Measurements from ENCODE around the gene CDH16. TPM values are rescaled to one million over a fixed set of nuclear protein-coding genes. Genes with fewer than 3 reads are reported as not detected.
"Not testable (repeated sequence)": the region's sequence is repeated elsewhere in the genome, so short reads cannot be mapped to it uniquely, and the experiment has no call there.

CDH16 gene
- polyA plus RNA-seq, 3 donors: 228 to 269 (median 251) TPM

DNA sequence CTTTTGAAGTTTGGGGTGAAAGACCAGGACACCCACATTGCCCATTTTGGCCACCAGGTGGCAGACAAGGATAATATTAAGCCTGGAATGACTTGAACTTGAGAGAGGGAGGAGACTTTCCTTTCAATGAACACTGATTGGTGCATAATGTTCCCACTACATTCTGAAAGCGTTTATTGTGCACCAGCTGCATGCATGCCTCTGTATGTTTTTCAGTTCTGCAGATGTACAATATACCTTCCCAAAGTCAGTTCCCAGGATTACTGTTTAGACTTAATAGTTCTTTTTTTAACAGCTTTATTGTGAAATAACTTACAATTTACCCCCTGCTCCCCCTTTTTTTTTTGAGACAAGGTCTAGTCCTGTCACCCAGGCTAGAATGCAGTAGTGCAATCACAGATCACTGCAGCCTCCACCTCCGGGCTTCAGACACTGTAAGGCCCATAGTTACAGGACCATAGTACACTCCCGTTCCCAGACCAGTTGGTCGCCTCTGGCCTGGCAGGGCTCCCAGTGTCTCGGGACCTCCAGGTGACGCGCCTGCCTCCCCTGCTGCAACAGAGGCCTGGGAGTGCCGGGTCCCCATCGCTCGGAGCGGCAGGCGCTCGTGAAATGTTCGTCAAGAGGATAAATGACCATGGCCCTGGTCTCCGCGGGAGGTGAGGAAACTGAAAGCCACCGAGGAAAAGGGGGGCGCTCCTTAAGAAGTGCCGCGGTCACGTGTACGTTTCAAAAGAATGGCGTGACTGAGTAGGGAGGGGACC is 28.8 kb upstream of the CDH16 start:
- DNase-seq (ENCODE audit: low read depth in 3 of 3, low spot score in 2 of 3): peak; percentile 69 to 75 (median 74)

GRCh38 chr16:66946974-66947301 is 28.3 kb upstream of the CDH16 start:
- DNase-seq (ENCODE audit: low read depth in 3 of 3, low spot score in 2 of 3): no peak

- no peak for DNase-seq (ENCODE audit: low read depth in 3 of 3, low spot score in 2 of 3)
Measured at GRCh38 chr16:66946541-66946940, 27.9 kb upstream of the CDH16 start.

- no peak for DNase-seq (ENCODE audit: low read depth in 3 of 3, low spot score in 2 of 3)
Measured at GRCh38 chr16:66945939-66946338, 27.3 kb upstream of the CDH16 start.

- DNase-seq (ENCODE audit: low read depth in 3 of 3, low spot score in 2 of 3): not testable (repeated sequence)
Measured at GRCh38 chr16:66944971-66945370, 26.3 kb upstream of the CDH16 start.

DNA sequence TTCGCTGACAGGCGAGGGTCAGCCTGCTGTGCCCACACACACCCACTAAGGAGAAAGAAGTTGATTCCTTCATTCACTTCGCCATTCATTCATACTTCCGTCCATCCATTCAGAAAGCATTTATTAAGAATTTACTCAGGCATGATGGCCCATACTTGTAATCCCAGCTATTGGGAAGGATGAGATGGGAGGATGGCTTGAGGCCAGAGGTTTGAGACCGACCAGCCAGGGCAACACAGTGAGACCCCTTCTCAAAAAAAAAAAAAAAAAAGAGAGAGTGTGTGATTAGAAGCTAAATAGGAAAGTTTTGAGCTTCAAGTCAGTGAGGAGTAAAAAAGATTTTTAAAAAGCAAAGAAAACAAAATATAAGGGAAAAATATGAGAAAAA is 25.4 kb upstream of the CDH16 start:
- DNase-seq (ENCODE audit: low read depth in 3 of 3, low spot score in 2 of 3): no peak

DNA sequence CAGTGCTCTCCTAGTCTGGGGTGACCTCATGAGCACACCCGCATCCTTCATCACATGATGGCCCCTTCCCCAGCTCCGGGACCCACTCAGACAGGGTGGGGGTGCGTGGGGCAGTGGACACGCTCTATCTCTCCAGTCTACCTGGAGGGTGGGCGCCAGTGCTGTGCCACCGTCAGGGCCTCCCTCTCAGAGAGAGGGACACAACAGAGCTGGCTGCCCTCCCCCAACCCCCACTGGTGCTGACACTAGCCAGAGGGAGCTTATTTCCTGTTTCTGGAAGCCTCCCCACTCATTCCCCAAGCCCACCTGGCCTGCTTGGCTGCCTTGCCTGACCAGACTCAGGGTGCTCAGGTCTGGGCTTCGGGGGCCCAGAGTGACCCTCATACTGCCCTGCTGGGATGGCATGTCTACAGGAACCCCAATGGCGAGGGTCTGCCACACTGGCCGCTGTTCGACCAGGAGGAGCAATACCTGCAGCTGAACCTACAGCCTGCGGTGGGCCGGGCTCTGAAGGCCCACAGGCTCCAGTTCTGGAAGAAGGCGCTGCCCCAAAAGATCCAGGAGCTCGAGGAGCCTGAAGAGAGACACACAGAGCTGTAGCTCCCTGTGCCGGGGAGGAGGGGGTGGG is 24.9 kb upstream of the CDH16 start:
- DNase-seq (ENCODE audit: low read depth in 3 of 3, low spot score in 2 of 3): no peak

DNA sequence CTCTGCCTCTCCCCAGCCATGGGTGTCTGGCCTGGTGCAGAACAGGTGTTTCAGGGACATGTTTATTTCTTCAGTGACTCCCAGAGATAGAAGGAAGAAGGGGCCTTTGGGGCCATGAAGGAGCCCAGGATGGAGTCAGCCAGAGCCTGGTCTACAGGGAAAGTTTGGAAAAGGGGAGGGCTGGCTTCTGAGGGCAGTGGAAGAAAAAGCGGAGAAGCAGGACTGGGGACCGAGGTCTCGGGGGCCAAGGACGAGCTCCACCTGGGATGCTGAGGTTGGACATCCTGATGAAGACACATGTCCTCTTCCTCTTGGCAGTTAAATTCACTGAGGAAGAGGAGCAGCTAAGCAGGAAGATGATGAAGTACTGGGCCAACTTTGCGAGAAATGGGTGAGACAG is 24.3 kb upstream of the CDH16 start:
- no peak for DNase-seq (ENCODE audit: low read depth in 3 of 3, low spot score in 2 of 3)

GRCh38 chr16:66940236-66940635 is 21.6 kb upstream of the CDH16 start:
- DNase-seq (ENCODE audit: low read depth in 3 of 3, low spot score in 2 of 3): no peak

DNA sequence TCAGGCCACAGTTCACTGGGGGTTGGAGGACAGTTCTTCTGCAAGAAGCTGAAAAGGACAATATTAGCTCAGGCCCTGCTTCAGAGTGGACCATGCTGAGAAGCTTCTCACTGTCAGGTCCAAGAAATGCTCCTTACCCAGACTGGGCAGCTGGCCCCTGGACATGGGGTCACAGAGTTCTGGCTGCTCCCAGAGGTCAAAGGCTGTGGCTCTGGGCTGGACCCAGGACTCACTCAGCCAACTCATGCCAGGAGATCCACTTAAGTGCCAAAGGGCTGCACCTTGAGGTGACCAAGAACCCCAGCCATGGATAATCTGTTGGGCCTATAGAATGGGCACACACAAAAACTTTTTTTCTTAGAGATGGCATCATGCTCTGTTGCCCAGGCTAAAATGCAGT is 20.7 kb upstream of the CDH16 start:
- DNase-seq (ENCODE audit: low read depth in 3 of 3, low spot score in 2 of 3): no peak

- no peak for DNase-seq (ENCODE audit: low read depth in 3 of 3, low spot score in 2 of 3)
Measured at GRCh38 chr16:66937725-66938337, 19.1 kb upstream of the CDH16 start.

DNA sequence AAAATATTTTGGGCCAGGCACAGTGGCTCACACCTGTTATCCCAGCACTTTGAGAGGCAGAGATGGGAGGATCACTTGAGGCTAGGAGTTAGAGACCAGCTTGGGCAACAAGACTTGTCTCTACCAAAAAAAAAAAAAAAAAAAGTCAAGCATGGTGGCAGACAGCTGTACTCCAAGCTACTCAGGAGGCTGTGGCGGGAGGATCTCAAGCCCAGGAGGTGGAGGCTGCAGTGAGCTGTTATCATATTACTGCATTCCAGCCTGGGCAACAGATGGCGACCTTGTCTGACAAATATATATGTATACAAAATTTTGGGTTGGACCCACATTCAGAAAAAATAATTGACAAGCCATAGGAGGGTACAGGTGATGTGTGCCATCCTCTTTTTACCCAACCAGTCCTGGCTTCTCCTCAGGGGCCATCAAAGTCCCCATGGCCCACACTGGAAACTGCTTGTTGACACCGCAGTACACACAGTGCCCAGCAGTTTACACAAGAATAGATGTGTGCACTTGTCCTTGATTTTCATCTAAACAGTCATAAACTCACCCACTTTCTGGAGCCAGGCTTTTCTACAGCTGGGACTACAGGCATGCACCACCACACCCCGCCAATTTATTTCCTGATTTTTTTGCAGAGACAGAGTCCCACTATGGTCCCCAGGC is 18.3 kb upstream of the CDH16 start:
- no peak for DNase-seq (ENCODE audit: low read depth in 3 of 3, low spot score in 2 of 3)

- DNase-seq (ENCODE audit: low read depth in 3 of 3, low spot score in 2 of 3): no peak
Measured at GRCh38 chr16:66936462-66936861, 17.8 kb upstream of the CDH16 start.

GRCh38 chr16:66935314-66936011 is 16.8 kb upstream of the CDH16 start, which contains the start of gene CES2:
Gene CES2 (plus strand): TSS chr16:66935516. CDS start chr16:66935636, 120 bp downstream.
- no peak for DNase-seq (ENCODE audit: low read depth in 3 of 3, low spot score in 2 of 3)

DNA sequence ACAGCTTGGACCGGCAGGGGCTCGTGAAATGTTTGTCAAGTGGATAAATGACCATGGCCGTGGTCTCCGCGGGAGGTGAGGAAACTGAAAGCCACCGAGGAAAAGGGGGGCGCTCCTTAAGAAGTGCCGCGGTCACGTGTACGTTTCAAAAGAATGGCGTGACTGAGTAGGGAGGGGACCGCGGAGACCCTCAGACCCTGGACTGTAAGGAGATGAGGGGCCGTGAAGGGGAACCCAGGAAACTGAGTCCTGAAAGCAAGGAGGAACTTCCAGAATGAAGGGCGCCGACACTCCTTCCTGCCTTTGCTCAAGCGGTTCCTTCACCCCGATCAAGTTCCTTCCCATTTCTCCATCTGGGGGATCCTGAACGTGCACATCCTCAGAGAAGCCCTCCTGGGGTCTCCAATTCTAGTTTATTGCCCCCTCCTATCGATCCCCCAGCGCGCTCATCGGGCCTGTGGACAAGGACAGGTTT is 16.2 kb upstream of the CDH16 start:
- DNase-seq (ENCODE audit: low read depth in 3 of 3, low spot score in 2 of 3): not testable (repeated sequence)

DNA sequence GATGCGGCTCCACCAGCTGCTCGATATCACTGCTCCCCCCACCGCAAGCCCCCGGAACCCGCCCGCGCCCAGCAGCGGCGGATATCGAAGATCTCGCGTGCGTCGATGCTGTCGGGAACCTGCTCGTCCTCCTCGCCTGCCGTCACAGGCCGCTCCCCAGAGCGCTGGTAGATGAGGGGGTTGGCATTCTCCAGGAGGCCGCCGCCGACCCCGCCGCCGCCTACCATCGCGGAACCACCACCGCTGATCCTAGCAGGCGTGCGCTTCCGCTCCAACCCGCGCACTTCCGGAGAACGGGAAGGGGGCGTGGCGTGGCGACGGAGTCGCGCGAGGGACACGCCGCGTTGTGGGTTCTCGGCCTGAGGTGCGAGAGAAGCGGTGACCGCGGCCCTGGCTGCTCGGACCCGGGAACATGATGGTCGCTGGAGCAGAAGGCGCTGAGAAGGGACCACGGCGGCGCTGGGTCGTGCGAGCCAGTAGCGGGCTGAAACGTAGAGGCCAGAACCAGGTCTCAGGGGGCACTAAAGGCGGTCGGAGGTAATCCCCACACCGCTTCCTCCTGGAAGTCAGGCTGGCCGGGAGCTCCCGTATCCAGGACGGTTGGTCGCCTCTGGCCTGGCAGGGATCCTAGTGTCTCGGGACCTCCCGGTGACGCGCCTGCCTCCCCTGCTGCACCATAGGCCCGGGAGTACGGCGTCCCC is 15.6 kb upstream of the CDH16 start, which contains the start of gene CIAO2B:
Gene CIAO2B (minus strand): TSS at position 265 of the 701 bp plus-strand sequence. CDS start 38 bp downstream, at position 227.
- peak; percentile 71 to 78 (median 72) for DNase-seq (ENCODE audit: low read depth in 3 of 3, low spot score in 2 of 3)

- no peak for DNase-seq (ENCODE audit: low read depth in 3 of 3, low spot score in 2 of 3)
Measured at GRCh38 chr16:66933776-66934137, 15.1 kb upstream of the CDH16 start.

- no peak for DNase-seq (ENCODE audit: low read depth in 3 of 3, low spot score in 2 of 3)
Measured at GRCh38 chr16:66932076-66932475, 13.4 kb upstream of the CDH16 start.

DNA sequence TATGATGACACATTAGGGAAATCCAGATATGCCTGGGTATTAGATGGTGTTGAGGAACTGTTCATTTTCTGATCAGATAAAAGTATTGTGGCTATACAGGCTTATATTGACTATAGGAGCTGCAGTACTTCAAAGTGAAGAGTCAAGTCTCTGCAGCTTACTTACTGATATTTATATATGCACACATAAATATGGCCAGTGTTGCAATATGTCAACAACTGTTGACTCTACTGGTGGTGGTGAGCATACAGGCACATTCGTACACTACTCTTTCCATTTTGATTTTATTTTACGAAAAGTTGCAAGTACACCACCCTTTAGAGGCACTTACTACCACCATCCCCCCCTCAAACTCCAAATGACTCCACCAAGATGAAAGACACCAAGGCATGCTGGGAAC is 13.0 kb upstream of the CDH16 start:
- no peak for DNase-seq (ENCODE audit: low read depth in 3 of 3, low spot score in 2 of 3)

GRCh38 chr16:66930189-66930588 is 11.5 kb upstream of the CDH16 start:
- DNase-seq (ENCODE audit: low read depth in 3 of 3, low spot score in 2 of 3): no peak

Measured in right renal cortex interstitium (tissue), 3 donors.